GM10266 (cell line): Measurements from ENCODE around the gene YRDC.

Source experiments
- DNase-seq: peaks from one replicate; pipeline ENCODE4 v3.0.0; 2012; ENCODE audit errors: extremely low spot score
- CTCF ChIP-seq: IDR thresholded peaks from 2 replicates; pipeline ENCODE4 v1.5.1; 2012; ENCODE audit warnings: mild to moderate bottlenecking, low read depth; ENCODE audit not compliant: control insufficient read depth, insufficient read depth; ENCODE audit errors: missing control alignments

Gene YRDC

GRCh38 chr1:37767488-37767887, 40.5 kb downstream of the YRDC start:
- DNase-seq = no peak
- no peak for TF ChIP-seq CTCF

- peak; percentile 34 for TF ChIP-seq CTCF
- peak; percentile 58 for DNase-seq
These were observed 41.9 kb downstream of the YRDC start for GRCh38 chr1:37765916-37766664.

- no peak for DNase-seq
These were observed 43.0 kb downstream of the YRDC start, which contains the start of gene EPHA10 for GRCh38 chr1:37764888-37765441. Gene EPHA10 (minus strand): TSS chr1:37765120. CDS start chr1:37765066, 54 bp downstream.

GRCh38 chr1:37764414-37764825, 43.6 kb downstream of the YRDC start:
- TF ChIP-seq CTCF = no peak
- DNase-seq = peak; percentile 76

More at GRCh38 chr1:37764888-37765441, 43.0 kb downstream of the YRDC start, which contains the start of gene EPHA10:
- no peak for TF ChIP-seq CTCF

- TF ChIP-seq CTCF = no peak
- DNase-seq = no peak
These were observed 44.1 kb downstream of the YRDC start for GRCh38 chr1:37763791-37764413.

- no peak for TF ChIP-seq CTCF
- DNase-seq = no peak
These were observed 45.5 kb downstream of the YRDC start for GRCh38 chr1:37762516-37762915.

GRCh38 chr1:37761416-37762095, 46.5 kb downstream of the YRDC start:
- no peak for DNase-seq
- TF ChIP-seq CTCF = no peak
